Endothelial cell (in vitro differentiated cells): ENCODE data around the gene DBN1. TPM values are rescaled to one million over a fixed set of nuclear protein-coding genes. Genes with fewer than 3 reads are reported as not detected.

Source experiments
- DNase-seq: peaks from one replicate; pipeline ENCODE4 v3.0.0; 2021; ENCODE audit warnings: low spot score
- H3K27ac Mint-ChIP-seq: one replicate; pipeline ENCODE4 v1.8.0; 2021; ENCODE audit warnings: mixed read lengths, inconsistent platforms; ENCODE audit not compliant: unreplicated experiment
- H3K27me3 Mint-ChIP-seq: one replicate; pipeline ENCODE4 v1.8.0; 2021; ENCODE audit warnings: mild to moderate bottlenecking, moderate library complexity, mixed read lengths, inconsistent platforms; ENCODE audit not compliant: unreplicated experiment
- H3K36me3 Mint-ChIP-seq: one replicate; pipeline ENCODE4 v1.8.0; 2021; ENCODE audit warnings: mild to moderate bottlenecking, low read depth, mixed read lengths, inconsistent platforms; ENCODE audit not compliant: unreplicated experiment
- H3K4me1 Mint-ChIP-seq: one replicate; pipeline ENCODE4 v1.8.0; 2021; ENCODE audit warnings: mild to moderate bottlenecking, mixed read lengths, inconsistent platforms; ENCODE audit not compliant: unreplicated experiment
- H3K4me3 Mint-ChIP-seq: one replicate; pipeline ENCODE4 v1.8.0; 2021; ENCODE audit warnings: mild to moderate bottlenecking, mixed read lengths, inconsistent platforms; ENCODE audit not compliant: unreplicated experiment
- H3K9me3 Mint-ChIP-seq: one replicate; pipeline ENCODE4 v1.8.0; 2021; ENCODE audit warnings: mixed read lengths, inconsistent platforms; ENCODE audit not compliant: unreplicated experiment
- CTCF ChIP-seq: fragments of 200-600 bp; sonication (generic); IDR thresholded peaks from one replicate; pipeline ENCODE4 v1.5.0; 2021; ENCODE audit warnings: antibody characterized with exemption; ENCODE audit not compliant: unreplicated experiment
- total RNA-seq: library from RNA; stranded (reverse); fragmentation: NEBNext Ultra II Directional; extraction: Animal tissue kit (Norgen Biotek cat#: 25700); gene quantifications from one replicate; pipeline ENCODE4 v1.2.1, GENCODE V29; 2021; ENCODE audit not compliant: unreplicated experiment

Gene DBN1
- total RNA-seq, 1 donor from 2014 or later: 315 TPM

- Mint-ChIP-seq H3K4me3 (peak overlapping the region; percentile 73), H3K36me3 (peaks cover 20% of the 10 kb centered on the region), H3K27ac (peak overlapping the region; percentile 57), H3K27me3 (peaks cover 4% of the 10 kb centered on the region), H3K9me3 (no peaks in the 10 kb centered on the region), H3K4me1 (peaks cover 31% of the 10 kb centered on the region)
- TF ChIP-seq CTCF: peak; percentile 100
- peak; percentile 97 for DNase-seq
These were observed 18.1 kb upstream of the DBN1 start for GRCh38 chr5:177491429-177491945.

GRCh38 chr5:177490992-177491391 is 17.6 kb upstream of the DBN1 start:
- DNase-seq: no peak
- peaks cover 31% of the 10 kb centered on the region for H3K4me1 Mint-ChIP-seq
- no peak for TF ChIP-seq CTCF
- peak overlapping the region; percentile 73 for H3K4me3 Mint-ChIP-seq
- peak overlapping the region; percentile 57 for H3K27ac Mint-ChIP-seq
- no peaks in the 10 kb centered on the region for H3K9me3 Mint-ChIP-seq
- peaks cover 4% of the 10 kb centered on the region for H3K27me3 Mint-ChIP-seq
- H3K36me3 Mint-ChIP-seq: peaks cover 20% of the 10 kb centered on the region

DNA sequence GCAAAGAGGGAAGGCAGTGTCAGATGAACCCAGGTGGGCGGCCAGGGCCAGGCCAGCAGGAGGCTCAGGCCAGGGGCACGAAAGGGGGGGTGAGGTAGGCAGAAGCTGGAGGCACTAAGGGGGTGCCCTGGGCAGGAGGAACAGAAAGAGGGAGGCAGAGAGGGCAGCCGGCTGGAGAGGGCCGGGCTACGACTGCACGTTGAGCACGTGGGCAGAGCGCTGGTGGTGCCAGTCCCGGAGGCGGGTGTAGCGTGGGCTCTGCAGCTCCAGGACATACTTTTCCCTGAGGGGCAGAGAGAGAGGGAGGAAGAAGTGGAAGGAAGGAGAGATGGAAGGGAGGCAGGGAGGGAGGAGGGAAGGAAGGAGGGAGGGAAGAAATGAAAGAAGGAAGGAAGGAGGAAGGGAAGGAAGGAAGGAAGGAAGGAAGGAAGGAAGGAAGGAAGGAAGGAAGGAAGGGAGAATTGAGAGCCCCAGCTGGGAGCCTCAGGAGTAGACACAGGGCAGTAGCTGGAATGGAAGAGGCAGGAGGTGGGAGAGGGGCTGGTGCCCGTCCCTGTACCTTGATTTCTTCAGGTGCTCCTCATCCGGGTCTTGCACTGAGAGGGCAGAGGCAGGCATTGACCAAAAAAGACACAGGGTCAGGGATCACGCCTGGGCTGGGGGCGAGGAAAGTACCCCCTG is 17.0 kb upstream of the DBN1 start:
- TF ChIP-seq CTCF: no peak
- H3K27ac Mint-ChIP-seq: no peak overlapping the region
- H3K4me1 Mint-ChIP-seq: peaks cover 27% of the 10 kb centered on the region
- H3K27me3 Mint-ChIP-seq: peaks cover 4% of the 10 kb centered on the region
- H3K4me3 Mint-ChIP-seq: peak overlapping the region; percentile 38
- DNase-seq: no peak
- no peaks in the 10 kb centered on the region for H3K9me3 Mint-ChIP-seq
- peaks cover 20% of the 10 kb centered on the region for H3K36me3 Mint-ChIP-seq

GRCh38 chr5:177489119-177489716 is 15.8 kb upstream of the DBN1 start:
- no peak overlapping the region for H3K27ac Mint-ChIP-seq
- H3K27me3 Mint-ChIP-seq: peaks cover 13% of the 10 kb centered on the region
- peaks cover 30% of the 10 kb centered on the region for H3K36me3 Mint-ChIP-seq
- H3K9me3 Mint-ChIP-seq: no peaks in the 10 kb centered on the region
- no peak overlapping the region for H3K4me3 Mint-ChIP-seq
- DNase-seq: no peak
- no peak for TF ChIP-seq CTCF
- H3K4me1 Mint-ChIP-seq: peaks cover 30% of the 10 kb centered on the region

- Mint-ChIP-seq H3K4me1 (peaks cover 24% of the 10 kb centered on the region), H3K27me3 (peaks cover 15% of the 10 kb centered on the region), H3K36me3 (peaks cover 38% of the 10 kb centered on the region), H3K9me3 (no peaks in the 10 kb centered on the region), H3K27ac (no peak overlapping the region), H3K4me3 (no peak overlapping the region)
- no peak for DNase-seq
- TF ChIP-seq CTCF: no peak
These were observed 14.5 kb upstream of the DBN1 start for GRCh38 chr5:177487975-177488374.
